Hematopoietic multipotent progenitor cell treated with erythropoietin and hydrocortisone succinate and interleukin-3 and kit ligand, for 8 days (in vitro differentiated cells): Measurements from ENCODE around the gene SLC8A2.

Source experiments
- DNase-seq: peaks from one replicate; pipeline ENCODE4 v3.0.0-alpha.2; 2015

SLC8A2 gene

GRCh38 chr19:47503130-47503825, 31.6 kb upstream of the SLC8A2 start:
- no peak for DNase-seq

GRCh38 chr19:47499863-47500830, 28.5 kb upstream of the SLC8A2 start:
- DNase-seq: no peak

GRCh38 chr19:47499371-47499770, 27.7 kb upstream of the SLC8A2 start:
- DNase-seq: no peak

GRCh38 chr19:47498561-47498960, 26.9 kb upstream of the SLC8A2 start:
- DNase-seq: no peak

- DNase-seq: no peak
Measured at GRCh38 chr19:47497821-47498520, 26.3 kb upstream of the SLC8A2 start.

GRCh38 chr19:47497050-47497766, 25.5 kb upstream of the SLC8A2 start:
- peak; percentile 96 for DNase-seq

- no peak for DNase-seq
Measured at GRCh38 chr19:47495478-47496372, 24.0 kb upstream of the SLC8A2 start.

- DNase-seq: peak; percentile 92
Measured at GRCh38 chr19:47494729-47495128, 23.0 kb upstream of the SLC8A2 start.

- DNase-seq: no peak
Measured at GRCh38 chr19:47494211-47494547, 22.5 kb upstream of the SLC8A2 start.

GRCh38 chr19:47493378-47494210, 21.9 kb upstream of the SLC8A2 start:
- no peak for DNase-seq

GRCh38 chr19:47492571-47493377, 21.1 kb upstream of the SLC8A2 start:
- DNase-seq: no peak

GRCh38 chr19:47492137-47492533, 20.4 kb upstream of the SLC8A2 start:
- no peak for DNase-seq

- DNase-seq: no peak
Measured at GRCh38 chr19:47491358-47492136, 19.9 kb upstream of the SLC8A2 start.

- DNase-seq: no peak
Measured at GRCh38 chr19:47490847-47491246, 19.2 kb upstream of the SLC8A2 start.

- DNase-seq: no peak
Measured at GRCh38 chr19:47490031-47490430, 18.3 kb upstream of the SLC8A2 start.

- no peak for DNase-seq
Measured at GRCh38 chr19:47489072-47489914, 17.6 kb upstream of the SLC8A2 start.

- DNase-seq: no peak
Measured at GRCh38 chr19:47487551-47488515, 16.1 kb upstream of the SLC8A2 start.
